K562 (cell line): Measurements from ENCODE around the gene IRF2BP2. TPM values are rescaled to one million over a fixed set of nuclear protein-coding genes. Genes with fewer than 3 reads are reported as not detected.

Experiments
- ARID2 ChIP-seq: fragments of 450-650 bp; IDR thresholded peaks from 2 replicates; pipeline ENCODE4 v1.6.1; 2017; ENCODE audit warnings: antibody characterized with exemption, mild to moderate bottlenecking
- FIP1L1 ChIP-seq: fragments of 200-400 bp; formaldehyde crosslinking; IDR thresholded peaks from 2 replicates; pipeline ENCODE4 v1.6.1; 2018; ENCODE audit warnings: mild to moderate bottlenecking, low read depth, low read length; ENCODE audit not compliant: poor library complexity, severe bottlenecking
- FOXJ2 ChIP-seq: fragments of 200-800 bp; sonication (Bioruptor generic); IDR thresholded peaks from 2 replicates; pipeline ENCODE4 v1.6.1; 2016; ENCODE audit warnings: missing genetic modification characterization, missing compliant biosample characterization
- GTF2F1 ChIP-seq: IDR thresholded peaks from 2 replicates; pipeline ENCODE4 v1.6.1; 2011; ENCODE audit warnings: low read depth, low read length, improper control_type of control experiment
- HDAC8 ChIP-seq: fragments of 450-650 bp; IDR thresholded peaks from 2 replicates; pipeline ENCODE4 v1.6.1; 2016; ENCODE audit warnings: mild to moderate bottlenecking, missing genetic modification characterization, moderate library complexity, missing compliant biosample characterization
- KLF10 ChIP-seq: fragments of 250-450 bp; sonication (Bioruptor Pico); IDR thresholded peaks from 2 replicates; pipeline ENCODE4 v1.6.1; 2021; ENCODE audit warnings: matching md5 sums
- NR2F6 ChIP-seq: fragments of 450-650 bp; formaldehyde crosslinking; IDR thresholded peaks from 2 replicates; pipeline ENCODE4 v1.4.0; 2020; ENCODE audit warnings: mild to moderate bottlenecking
- PRDM10 ChIP-seq: fragments of 450-650 bp; IDR thresholded peaks from 2 replicates; pipeline ENCODE4 v1.6.1; 2018; ENCODE audit not compliant: partially characterized antibody
- RBM39 ChIP-seq: fragments of 200-400 bp; formaldehyde crosslinking; optimal IDR thresholded peaks from 2 replicates; pipeline ENCODE3; 2018; ENCODE audit warnings: low read depth, low read length
- SIN3A ChIP-seq, 2 experiments: fragments of 150-350 bp in 1 of 2; IDR thresholded peaks; 2 replicates each; pipeline ENCODE4 v1.6.1; 2011 to 2016; ENCODE audit warnings: borderline replicate concordance in 2 of 2, low read depth in 2 of 2, low read length in 2 of 2, mild to moderate bottlenecking in 2 of 2, moderate library complexity in 2 of 2; ENCODE audit not compliant: control insufficient read depth in 1 of 2
- SMARCC2 ChIP-seq: fragments of 450-650 bp; IDR thresholded peaks from 2 replicates; pipeline ENCODE4 v1.6.1; 2017; ENCODE audit warnings: antibody characterized with exemption, moderate library complexity, mild to moderate bottlenecking, low read depth
- TAF7 ChIP-seq: fragments of 450-650 bp; IDR thresholded peaks from 2 replicates; pipeline ENCODE4 v1.6.1; 2016; ENCODE audit warnings: missing genetic modification characterization, missing compliant biosample characterization
- ZNF436 ChIP-seq: fragments of 250-450, 450-650 bp; sonication (Bioruptor Pico); formaldehyde crosslinking; IDR thresholded peaks from 2 replicates; pipeline ENCODE4 v1.7.0; 2020; ENCODE audit warnings: mild to moderate bottlenecking
- polyA plus RNA-seq, 8 experiments: library from polyadenylated mRNA; depleted of rRNA in 4 of 8; stranded (reverse) in 5 of 8; unstranded in 3 of 8; fragments of >200 nt; fragmentation: Nextera tagmentation in 2 of 8; fragmentation: Illumina TruSeq in 1 of 8; extraction: Ambion mirVana in 2 of 8; extraction: Trizol in 1 of 8; gene quantifications; 2 replicates each; pipeline versions ENCODE4 v1.2.1 to v1.2.3, GENCODE V29; 2011 to 2014; ENCODE audit warnings: inconsistent platforms in 1 of 8, missing spikeins in 1 of 8
- total RNA-seq, 7 experiments: library from RNA; depleted of rRNA in 6 of 7; stranded (reverse); fragments of >200 nt in 6 of 7; fragmentation: Illumina TruSeq in 2 of 7; extraction: Trizol in 2 of 7; gene quantifications; 2 replicates each; pipeline versions ENCODE4 v1.2.1 to v1.2.3, GENCODE V29; 2011 to 2021; ENCODE audit warnings: low replicate concordance in 1 of 7
- TF ChIP-seq, protein P1 (sequence below), 2 experiments: fragments of 450-650 bp in 1 of 2; sonication (generic) in 1 of 2; formaldehyde crosslinking in 1 of 2; IDR thresholded peaks in 1 of 2; conservative IDR thresholded peaks in 1 of 2; 2 replicates each; pipeline versions ENCODE4 v1.6.1 to v1.8.1; 2016 to 2023; ENCODE audit warnings: mild to moderate bottlenecking in 2 of 2, moderate library complexity in 2 of 2, inconsistent platforms in 1 of 2, missing genetic modification reagents in 1 of 2
- TF ChIP-seq, protein P2 (sequence below): IDR thresholded peaks from 3 replicates; pipeline ENCODE4 v1.6.1; 2011; ENCODE audit warnings: borderline replicate concordance, mild to moderate bottlenecking, moderate library complexity; ENCODE audit not compliant: insufficient read length; ENCODE audit errors: extremely low read depth

IRF2BP2 gene
- total and polyA plus RNA-seq, 9 of the 15 experiments (the other 6 are each of a cell fraction or from before 2014, with no cell fraction given): 7.7 to 68.6 (median 22.1) TPM

- TF ChIP-seq, protein P1, sequence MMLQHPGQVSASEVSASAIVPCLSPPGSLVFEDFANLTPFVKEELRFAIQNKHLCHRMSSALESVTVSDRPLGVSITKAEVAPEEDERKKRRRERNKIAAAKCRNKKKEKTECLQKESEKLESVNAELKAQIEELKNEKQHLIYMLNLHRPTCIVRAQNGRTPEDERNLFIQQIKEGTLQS (IDR thresholded peaks at IDR 0.05): peak; percentile 71
- TF ChIP-seq, protein P1 (CRISPR knock-in tag; conservative IDR thresholded peaks at IDR 0.05): no peak
- TF ChIP-seq TAF7 (tag) (no peak), ARID2 (0 out of 2 replicates have a peak, but pooled peaks have one; percentile 6), PRDM10 (peak; percentile 1), RBM39 (no peak), SIN3A (IDR thresholded peaks at IDR 0.05; ENCODE audit: borderline replicate concordance in 2 of 2, control insufficient read depth in 1 of 2, low read depth in 2 of 2, low read length in 2 of 2) (no peak), SMARCC2 (peak; percentile 53; the same call in 1 of the 2 replicates), FIP1L1 (no peak), GTF2F1 (no peak), FOXJ2 (no peak), ZNF436 (0 out of 2 replicates have a peak, but pooled peaks have one; percentile 32), HDAC8 (tag) (no peak), KLF10 (no peak), NR2F6 (CRISPR knock-in tag) (0 out of 2 replicates have a peak, but pooled peaks have one; percentile 44)
- TF ChIP-seq, protein P2, sequence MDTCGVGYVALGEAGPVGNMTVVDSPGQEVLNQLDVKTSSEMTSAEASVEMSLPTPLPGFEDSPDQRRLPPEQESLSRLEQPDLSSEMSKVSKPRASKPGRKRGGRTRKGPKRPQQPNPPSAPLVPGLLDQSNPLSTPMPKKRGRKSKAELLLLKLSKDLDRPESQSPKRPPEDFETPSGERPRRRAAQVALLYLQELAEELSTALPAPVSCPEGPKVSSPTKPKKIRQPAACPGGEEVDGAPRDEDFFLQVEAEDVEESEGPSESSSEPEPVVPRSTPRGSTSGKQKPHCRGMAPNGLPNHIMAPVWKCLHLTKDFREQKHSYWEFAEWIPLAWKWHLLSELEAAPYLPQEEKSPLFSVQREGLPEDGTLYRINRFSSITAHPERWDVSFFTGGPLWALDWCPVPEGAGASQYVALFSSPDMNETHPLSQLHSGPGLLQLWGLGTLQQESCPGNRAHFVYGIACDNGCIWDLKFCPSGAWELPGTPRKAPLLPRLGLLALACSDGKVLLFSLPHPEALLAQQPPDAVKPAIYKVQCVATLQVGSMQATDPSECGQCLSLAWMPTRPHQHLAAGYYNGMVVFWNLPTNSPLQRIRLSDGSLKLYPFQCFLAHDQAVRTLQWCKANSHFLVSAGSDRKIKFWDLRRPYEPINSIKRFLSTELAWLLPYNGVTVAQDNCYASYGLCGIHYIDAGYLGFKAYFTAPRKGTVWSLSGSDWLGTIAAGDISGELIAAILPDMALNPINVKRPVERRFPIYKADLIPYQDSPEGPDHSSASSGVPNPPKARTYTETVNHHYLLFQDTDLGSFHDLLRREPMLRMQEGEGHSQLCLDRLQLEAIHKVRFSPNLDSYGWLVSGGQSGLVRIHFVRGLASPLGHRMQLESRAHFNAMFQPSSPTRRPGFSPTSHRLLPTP: no peak
Observed at GRCh38 chr1:234602334-234603220, 7.4 kb downstream of the IRF2BP2 start (continued).
